ENCODE data around the gene NT5C2.
"Not testable (repeated sequence)": the region's sequence is repeated elsewhere in the genome, so short reads cannot be mapped to it uniquely, and the experiment has no call there.

The NT5C2 gene

DNA sequence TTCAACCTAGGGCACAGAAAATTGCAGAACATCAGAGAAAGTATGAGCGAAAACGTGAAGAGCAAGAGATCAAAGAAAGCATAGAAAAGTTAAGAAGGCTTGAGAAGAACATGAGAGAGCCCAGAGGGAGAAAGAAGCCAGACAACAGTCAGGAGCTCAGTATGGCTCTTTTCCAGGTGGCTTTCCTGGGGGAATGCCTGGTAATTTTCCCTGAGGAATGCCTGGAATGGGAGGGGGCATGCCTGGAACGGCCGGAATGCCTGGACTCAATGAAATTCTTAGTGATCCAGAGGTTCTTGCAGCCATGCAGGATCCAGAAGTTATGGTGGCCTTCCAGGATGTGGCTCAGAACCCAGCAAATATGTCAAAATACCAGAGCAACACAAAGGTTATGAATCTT is 23.3 kb upstream of the NT5C2 start:
- not testable (repeated sequence) for H3K4me1 ChIP-seq (ENCODE audit: control insufficient read depth, insufficient read depth, low read length); H3K36me3 ChIP-seq (ENCODE audit: control insufficient read depth, insufficient read depth, low read length); H3K27me3 ChIP-seq (ENCODE audit: control insufficient read depth, insufficient read depth, low read length); H3K9ac ChIP-seq (ENCODE audit: low read length); H3K4me3 ChIP-seq (ENCODE audit: low read length); H3K27ac ChIP-seq (ENCODE audit: low read depth, low read length)

DNA sequence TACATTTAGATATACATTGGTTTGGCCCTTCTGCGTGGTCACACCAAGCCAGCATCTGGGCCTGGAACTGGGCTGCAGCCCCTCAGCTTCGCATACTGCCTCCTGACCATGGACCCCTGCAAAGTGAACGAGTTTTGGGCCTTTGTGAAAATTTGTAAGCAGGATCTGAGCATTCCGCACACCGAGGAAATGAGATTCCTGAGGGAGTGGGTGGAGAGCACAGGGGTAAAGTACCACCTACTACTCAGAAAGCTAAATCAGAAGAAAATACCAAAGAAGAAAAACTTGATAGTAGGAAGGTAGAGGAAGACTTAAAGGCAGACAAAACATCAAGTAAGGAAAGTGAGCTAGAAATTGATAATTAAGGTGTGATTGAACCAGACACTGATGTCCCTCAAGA is 22.5 kb upstream of the NT5C2 start:
- no peak overlapping the region for H3K27ac ChIP-seq (ENCODE audit: low read depth, low read length)
- H3K4me3 ChIP-seq (ENCODE audit: low read length): no peak overlapping the region
- no peaks in the 10 kb centered on the region for H3K36me3 ChIP-seq (ENCODE audit: control insufficient read depth, insufficient read depth, low read length)
- no peaks in the 10 kb centered on the region for H3K4me1 ChIP-seq (ENCODE audit: control insufficient read depth, insufficient read depth, low read length)
- no peak overlapping the region for H3K9ac ChIP-seq (ENCODE audit: low read length)
- no peaks in the 10 kb centered on the region for H3K27me3 ChIP-seq (ENCODE audit: control insufficient read depth, insufficient read depth, low read length)

DNA sequence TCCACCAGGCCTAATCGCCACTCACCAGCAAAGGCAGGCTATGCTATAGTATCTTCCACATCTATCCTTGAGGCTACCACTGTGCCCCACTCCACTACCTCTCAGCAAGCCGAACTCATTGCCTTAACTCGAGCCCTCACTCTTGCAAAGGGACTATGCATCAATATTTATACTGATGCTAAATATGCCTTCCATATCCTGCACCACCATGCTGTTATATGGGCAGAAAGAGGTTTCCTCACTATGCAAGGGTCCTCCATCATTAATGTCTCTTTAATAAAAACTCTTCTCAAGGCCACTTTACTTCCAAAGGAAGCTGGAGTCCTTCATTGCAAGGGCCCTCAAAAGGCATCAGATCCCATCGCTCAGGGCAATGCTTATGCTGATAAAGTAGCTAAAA is 17.2 kb upstream of the NT5C2 start:
- not testable (repeated sequence) for H3K9ac ChIP-seq (ENCODE audit: low read length); H3K27me3 ChIP-seq (ENCODE audit: control insufficient read depth, insufficient read depth, low read length); H3K36me3 ChIP-seq (ENCODE audit: control insufficient read depth, insufficient read depth, low read length)

GRCh38 chr10:103207643-103208042 is 14.6 kb upstream of the NT5C2 start:
- H3K27ac ChIP-seq (ENCODE audit: low read depth, low read length); H3K4me1 ChIP-seq (ENCODE audit: control insufficient read depth, insufficient read depth, low read length); H3K9ac ChIP-seq (ENCODE audit: low read length): not testable (repeated sequence)

More for the DNA sequence above, 17.2 kb upstream of the NT5C2 start:
- H3K27ac ChIP-seq (ENCODE audit: low read depth, low read length); H3K4me3 ChIP-seq (ENCODE audit: low read length); H3K4me1 ChIP-seq (ENCODE audit: control insufficient read depth, insufficient read depth, low read length): not testable (repeated sequence)

DNA sequence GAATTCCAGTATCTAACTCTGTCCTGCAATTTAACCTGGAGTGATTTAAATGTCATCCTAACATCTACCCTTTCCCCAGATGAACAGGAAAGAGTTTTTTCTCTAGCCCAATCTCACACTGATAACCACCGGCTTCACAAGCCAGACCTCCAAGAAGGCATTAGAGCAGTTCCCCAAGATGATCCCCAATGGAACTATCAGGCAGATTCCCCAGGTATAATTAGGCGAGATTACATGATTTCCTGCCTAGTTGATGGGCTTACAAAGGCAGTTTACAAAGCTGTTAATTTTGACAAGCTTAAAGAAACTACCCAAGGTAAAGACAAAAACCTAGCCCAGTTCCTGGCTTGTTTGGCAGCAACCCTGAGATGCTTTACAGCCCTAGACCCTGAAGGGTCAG is 14.1 kb upstream of the NT5C2 start:
- H3K36me3 ChIP-seq (ENCODE audit: control insufficient read depth, insufficient read depth, low read length): no peaks in the 10 kb centered on the region
- no peak overlapping the region for H3K9ac ChIP-seq (ENCODE audit: low read length)
- H3K4me3 ChIP-seq (ENCODE audit: low read length): no peak overlapping the region
- H3K4me1 ChIP-seq (ENCODE audit: control insufficient read depth, insufficient read depth, low read length): no peaks in the 10 kb centered on the region
- no peaks in the 10 kb centered on the region for H3K27me3 ChIP-seq (ENCODE audit: control insufficient read depth, insufficient read depth, low read length)
- H3K27ac ChIP-seq (ENCODE audit: low read depth, low read length): no peak overlapping the region

More at GRCh38 chr10:103207643-103208042, 14.6 kb upstream of the NT5C2 start:
- not testable (repeated sequence) for H3K36me3 ChIP-seq (ENCODE audit: control insufficient read depth, insufficient read depth, low read length); H3K27me3 ChIP-seq (ENCODE audit: control insufficient read depth, insufficient read depth, low read length); H3K4me3 ChIP-seq (ENCODE audit: low read length)

DNA sequence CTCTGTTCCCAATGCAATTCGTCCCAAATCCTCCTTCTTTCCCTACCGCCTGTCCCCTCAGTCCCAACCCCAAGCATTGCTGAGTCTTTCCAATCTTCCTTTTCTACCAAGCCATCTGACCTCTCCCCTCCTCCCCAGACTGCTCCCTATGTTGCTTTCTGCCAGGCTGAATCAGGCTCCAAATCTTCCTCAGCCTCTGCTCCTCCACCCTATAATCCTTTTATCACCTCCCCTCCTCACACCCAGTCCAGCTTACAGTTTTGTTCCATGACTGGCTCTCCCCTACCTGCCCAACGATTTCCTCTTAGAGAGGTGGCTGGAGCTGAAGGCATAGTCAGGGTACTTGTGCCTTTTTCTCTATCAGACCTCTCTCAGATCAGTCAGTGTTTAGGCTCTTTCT is 13.6 kb upstream of the NT5C2 start:
- H3K36me3 ChIP-seq (ENCODE audit: control insufficient read depth, insufficient read depth, low read length); H3K27ac ChIP-seq (ENCODE audit: low read depth, low read length); H3K4me1 ChIP-seq (ENCODE audit: control insufficient read depth, insufficient read depth, low read length); H3K4me3 ChIP-seq (ENCODE audit: low read length); H3K9ac ChIP-seq (ENCODE audit: low read length); H3K27me3 ChIP-seq (ENCODE audit: control insufficient read depth, insufficient read depth, low read length): not testable (repeated sequence)

- not testable (repeated sequence) for H3K27me3 ChIP-seq (ENCODE audit: control insufficient read depth, insufficient read depth, low read length); H3K27ac ChIP-seq (ENCODE audit: low read depth, low read length); H3K9ac ChIP-seq (ENCODE audit: low read length); H3K4me3 ChIP-seq (ENCODE audit: low read length); H3K36me3 ChIP-seq (ENCODE audit: control insufficient read depth, insufficient read depth, low read length); H3K4me1 ChIP-seq (ENCODE audit: control insufficient read depth, insufficient read depth, low read length)
These were observed 12.3 kb upstream of the NT5C2 start for GRCh38 chr10:103205401-103205800.

DNA sequence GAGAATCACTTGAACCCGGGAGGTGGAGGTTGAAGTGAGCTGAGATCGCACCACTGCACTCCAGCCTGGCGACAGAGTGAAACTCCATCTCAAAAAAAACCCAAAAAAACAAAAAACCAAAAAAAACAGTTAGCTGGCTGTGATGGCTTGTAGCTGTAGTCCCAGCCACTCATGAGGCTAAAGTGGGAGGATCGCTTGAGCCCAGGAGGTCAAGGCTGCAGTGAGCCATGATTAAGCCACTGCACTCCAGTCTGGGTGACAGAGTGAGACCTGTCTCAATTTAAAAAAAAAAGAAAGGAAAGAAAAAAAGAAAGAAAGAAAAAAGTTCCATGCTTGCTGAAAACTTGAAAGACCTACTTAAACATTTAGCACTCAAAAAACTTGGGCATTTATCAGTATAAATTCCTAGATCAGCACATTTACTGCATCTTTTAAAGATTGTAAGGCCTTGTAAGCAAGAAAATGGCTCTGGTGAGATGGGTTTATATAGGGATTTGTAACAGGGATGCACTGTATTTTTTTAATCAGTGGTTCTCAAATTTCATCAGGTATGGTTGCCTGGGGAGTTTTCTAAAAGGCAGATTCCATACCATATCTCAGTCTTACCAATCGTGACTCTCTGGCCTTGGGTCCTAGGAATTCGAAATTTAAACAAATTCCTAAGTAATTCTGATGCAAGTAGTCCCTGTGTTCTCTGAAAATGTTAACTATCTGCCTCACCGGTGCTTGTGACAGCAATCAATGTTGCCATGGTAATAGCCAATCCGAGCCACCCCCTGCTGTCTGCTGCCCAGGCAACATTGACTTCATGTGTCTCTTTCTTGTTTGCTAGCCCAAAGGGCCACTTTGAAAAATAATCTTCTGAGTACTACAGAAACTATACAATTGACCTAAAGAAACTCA is 11.5 kb upstream of the NT5C2 start:
- Histone ChIP-seq H3K9ac (ENCODE audit: low read length) (no peak overlapping the region), H3K27ac (ENCODE audit: low read depth, low read length) (no peak overlapping the region), H3K4me3 (ENCODE audit: low read length) (no peak overlapping the region), H3K36me3 (ENCODE audit: control insufficient read depth, insufficient read depth, low read length) (no peaks in the 10 kb centered on the region), H3K4me1 (ENCODE audit: control insufficient read depth, insufficient read depth, low read length) (no peaks in the 10 kb centered on the region), H3K27me3 (ENCODE audit: control insufficient read depth, insufficient read depth, low read length) (no peaks in the 10 kb centered on the region)

DNA sequence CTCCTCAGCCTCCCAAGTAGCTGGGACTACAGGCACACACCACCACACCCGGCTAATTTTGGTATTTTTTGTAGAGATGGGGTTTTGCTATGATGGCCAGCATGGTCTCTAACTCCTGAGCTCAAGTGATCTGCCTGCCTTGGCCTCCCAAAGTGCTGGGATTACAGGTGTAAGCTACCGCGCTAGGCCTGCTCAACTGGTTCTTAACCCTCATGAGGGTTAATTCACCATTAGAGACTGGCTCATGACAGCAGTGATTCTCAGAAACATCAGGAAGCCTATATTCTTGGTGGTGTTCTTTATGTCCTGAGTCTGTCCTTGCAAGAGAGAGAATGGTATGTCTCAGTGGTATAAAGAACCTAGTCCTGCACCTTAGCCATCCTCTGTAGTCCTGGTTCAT is 10.4 kb upstream of the NT5C2 start:
- Histone ChIP-seq H3K4me3 (ENCODE audit: low read length) (no peak overlapping the region), H3K4me1 (ENCODE audit: control insufficient read depth, insufficient read depth, low read length) (no peaks in the 10 kb centered on the region), H3K36me3 (ENCODE audit: control insufficient read depth, insufficient read depth, low read length) (no peaks in the 10 kb centered on the region), H3K27me3 (ENCODE audit: control insufficient read depth, insufficient read depth, low read length) (no peaks in the 10 kb centered on the region), H3K9ac (ENCODE audit: low read length) (no peak overlapping the region), H3K27ac (ENCODE audit: low read depth, low read length) (no peak overlapping the region)

DNA sequence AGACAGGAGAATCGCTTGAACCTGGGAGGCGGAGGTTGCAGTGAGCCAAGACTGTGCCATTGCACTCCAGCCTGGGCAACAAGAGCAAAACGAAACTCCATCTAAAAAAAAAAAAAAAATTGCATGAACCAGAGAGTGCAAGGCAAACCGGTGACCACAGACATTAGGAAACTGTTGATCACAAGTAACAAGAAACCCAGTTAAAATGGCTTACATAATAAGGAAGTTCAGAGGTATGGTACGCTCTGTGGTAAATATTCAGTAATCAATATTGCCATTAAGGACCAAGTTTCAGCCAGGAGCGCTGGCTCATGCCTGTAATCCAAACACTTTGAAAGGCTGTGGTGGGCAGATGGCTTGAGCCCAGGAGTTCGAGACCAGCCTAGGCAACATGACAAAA is 9.2 kb upstream of the NT5C2 start:
- Histone ChIP-seq H3K36me3 (ENCODE audit: control insufficient read depth, insufficient read depth, low read length) (no peaks in the 10 kb centered on the region), H3K4me1 (ENCODE audit: control insufficient read depth, insufficient read depth, low read length) (no peaks in the 10 kb centered on the region), H3K27ac (ENCODE audit: low read depth, low read length) (no peak overlapping the region), H3K27me3 (ENCODE audit: control insufficient read depth, insufficient read depth, low read length) (no peaks in the 10 kb centered on the region), H3K4me3 (ENCODE audit: low read length) (no peak overlapping the region), H3K9ac (ENCODE audit: low read length) (no peak overlapping the region)

DNA sequence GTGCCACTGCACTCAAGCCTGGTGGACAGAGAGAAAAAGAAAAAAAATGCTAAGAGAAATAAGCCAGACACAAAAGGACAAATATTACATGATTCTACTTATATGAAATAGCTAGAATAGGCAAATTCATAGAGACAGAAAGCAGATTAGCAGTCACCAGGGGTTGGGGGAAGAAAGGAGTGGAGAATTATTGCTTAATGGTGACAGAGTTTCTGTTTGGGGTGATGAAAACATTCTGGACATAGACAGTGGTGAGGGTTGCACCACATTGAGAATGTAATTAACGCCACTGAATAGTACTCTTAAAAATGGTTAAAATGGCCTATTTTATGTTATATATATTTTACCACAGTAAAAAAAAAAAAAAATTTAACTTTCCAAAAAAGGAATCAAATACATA is 6.4 kb upstream of the NT5C2 start:
- no peak overlapping the region for H3K9ac ChIP-seq (ENCODE audit: low read length)
- no peaks in the 10 kb centered on the region for H3K36me3 ChIP-seq (ENCODE audit: control insufficient read depth, insufficient read depth, low read length)
- H3K4me3 ChIP-seq (ENCODE audit: low read length): no peak overlapping the region
- no peaks in the 10 kb centered on the region for H3K4me1 ChIP-seq (ENCODE audit: control insufficient read depth, insufficient read depth, low read length)
- H3K27me3 ChIP-seq (ENCODE audit: control insufficient read depth, insufficient read depth, low read length): no peaks in the 10 kb centered on the region
- H3K27ac ChIP-seq (ENCODE audit: low read depth, low read length): no peak overlapping the region

DNA sequence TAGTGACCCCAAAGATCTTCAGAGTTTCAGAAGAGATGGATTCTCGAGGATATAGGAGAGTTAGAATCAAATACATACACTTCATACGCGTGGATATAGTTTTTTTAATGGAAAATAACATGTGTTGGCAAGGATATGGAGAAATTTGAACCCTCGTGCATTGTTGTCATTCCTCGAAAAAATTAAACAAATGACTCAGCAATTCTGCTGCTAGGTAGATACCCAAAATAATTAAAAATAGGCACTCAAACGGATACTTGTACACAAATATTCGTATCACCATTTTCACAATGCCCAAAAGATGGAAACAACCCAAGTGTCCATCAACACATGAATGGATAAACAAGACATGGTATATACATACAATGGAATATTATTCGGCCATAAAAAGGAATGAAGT is 5.6 kb upstream of the NT5C2 start:
- Histone ChIP-seq H3K4me1 (ENCODE audit: control insufficient read depth, insufficient read depth, low read length) (no peaks in the 10 kb centered on the region), H3K27ac (ENCODE audit: low read depth, low read length) (no peak overlapping the region), H3K9ac (ENCODE audit: low read length) (no peak overlapping the region), H3K36me3 (ENCODE audit: control insufficient read depth, insufficient read depth, low read length) (no peaks in the 10 kb centered on the region), H3K27me3 (ENCODE audit: control insufficient read depth, insufficient read depth, low read length) (no peaks in the 10 kb centered on the region), H3K4me3 (ENCODE audit: low read length) (no peak overlapping the region)

GRCh38 chr10:103197903-103198302 is 4.8 kb upstream of the NT5C2 start:
- Histone ChIP-seq H3K9ac (ENCODE audit: low read length) (no peak overlapping the region), H3K27ac (ENCODE audit: low read depth, low read length) (no peak overlapping the region), H3K36me3 (ENCODE audit: control insufficient read depth, insufficient read depth, low read length) (no peaks in the 10 kb centered on the region), H3K4me3 (ENCODE audit: low read length) (no peak overlapping the region), H3K4me1 (ENCODE audit: control insufficient read depth, insufficient read depth, low read length) (peaks cover 3% of the 10 kb centered on the region), H3K27me3 (ENCODE audit: control insufficient read depth, insufficient read depth, low read length) (no peaks in the 10 kb centered on the region)

Data from rectal smooth muscle tissue (tissue), 1 donor.